Measurements from ENCODE around the gene MAP7D1.

Gene MAP7D1

DNA sequence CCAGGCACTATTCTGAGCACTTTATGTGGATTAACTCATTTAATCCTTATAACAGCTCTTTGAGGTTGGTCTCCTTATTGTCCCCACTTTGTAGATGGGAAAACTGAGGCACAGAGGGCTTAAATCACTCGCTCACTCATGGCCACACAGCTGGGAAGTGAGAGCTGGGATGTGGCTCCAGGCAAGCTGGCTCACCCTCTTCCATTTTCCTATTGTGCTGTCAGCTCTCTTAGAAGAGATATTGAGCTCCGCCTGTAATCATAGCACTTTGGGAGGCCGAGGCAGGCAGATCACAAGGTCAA, 27.1 kb upstream of the MAP7D1 start:
- TF ChIP-seq, protein P1, sequence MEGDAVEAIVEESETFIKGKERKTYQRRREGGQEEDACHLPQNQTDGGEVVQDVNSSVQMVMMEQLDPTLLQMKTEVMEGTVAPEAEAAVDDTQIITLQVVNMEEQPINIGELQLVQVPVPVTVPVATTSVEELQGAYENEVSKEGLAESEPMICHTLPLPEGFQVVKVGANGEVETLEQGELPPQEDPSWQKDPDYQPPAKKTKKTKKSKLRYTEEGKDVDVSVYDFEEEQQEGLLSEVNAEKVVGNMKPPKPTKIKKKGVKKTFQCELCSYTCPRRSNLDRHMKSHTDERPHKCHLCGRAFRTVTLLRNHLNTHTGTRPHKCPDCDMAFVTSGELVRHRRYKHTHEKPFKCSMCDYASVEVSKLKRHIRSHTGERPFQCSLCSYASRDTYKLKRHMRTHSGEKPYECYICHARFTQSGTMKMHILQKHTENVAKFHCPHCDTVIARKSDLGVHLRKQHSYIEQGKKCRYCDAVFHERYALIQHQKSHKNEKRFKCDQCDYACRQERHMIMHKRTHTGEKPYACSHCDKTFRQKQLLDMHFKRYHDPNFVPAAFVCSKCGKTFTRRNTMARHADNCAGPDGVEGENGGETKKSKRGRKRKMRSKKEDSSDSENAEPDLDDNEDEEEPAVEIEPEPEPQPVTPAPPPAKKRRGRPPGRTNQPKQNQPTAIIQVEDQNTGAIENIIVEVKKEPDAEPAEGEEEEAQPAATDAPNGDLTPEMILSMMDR (conservative IDR thresholded peaks at IDR 0.05): no peak
- H3K27ac ChIP-seq: no peak overlapping the region

DNA sequence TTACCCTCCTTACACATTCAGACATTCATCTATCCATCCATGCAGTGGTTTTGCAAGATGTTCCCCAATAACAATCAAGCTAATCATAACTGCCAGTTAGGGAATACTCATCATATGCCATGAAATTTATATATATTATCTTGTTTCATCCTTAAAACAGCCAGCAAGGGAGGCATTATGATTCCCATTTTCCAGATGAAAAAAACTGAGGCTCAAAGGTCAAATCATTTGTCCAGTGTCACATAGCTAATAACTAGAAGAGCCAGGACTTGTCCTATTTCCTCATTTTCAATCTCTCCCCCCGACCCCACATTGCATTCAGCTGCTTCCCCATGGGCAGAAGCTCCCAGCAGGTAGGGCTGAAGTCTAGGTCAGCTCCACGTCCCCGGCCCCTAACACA, 23.9 kb upstream of the MAP7D1 start:
- no peak overlapping the region for H3K27ac ChIP-seq

DNA sequence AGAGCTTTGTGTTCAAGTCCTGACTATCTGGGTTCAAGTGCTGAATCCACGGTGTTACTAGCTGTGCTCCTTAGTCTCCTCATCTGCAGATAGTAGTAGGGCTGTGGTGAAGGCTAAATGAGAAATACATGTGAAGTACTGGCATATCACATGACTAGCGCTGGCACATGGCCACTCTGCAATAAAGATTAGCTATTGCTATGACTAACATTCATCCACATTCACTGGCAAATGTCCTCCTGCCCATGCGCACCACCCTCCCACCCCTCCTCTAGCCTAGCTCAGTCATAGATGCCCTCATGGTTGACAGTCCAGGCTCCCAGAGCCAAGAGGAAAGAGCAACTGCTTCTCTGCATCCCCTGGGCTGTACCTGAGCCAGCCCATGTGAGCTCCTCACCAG, 22.5 kb upstream of the MAP7D1 start:
- TF ChIP-seq, protein P1 (conservative IDR thresholded peaks at IDR 0.05): no peak
- H3K27ac ChIP-seq: peak overlapping the region; percentile 8; the same call in 1 of the 2 replicates

More for the DNA sequence above, 23.9 kb upstream of the MAP7D1 start:
- TF ChIP-seq, protein P1 (conservative IDR thresholded peaks at IDR 0.05): no peak

DNA sequence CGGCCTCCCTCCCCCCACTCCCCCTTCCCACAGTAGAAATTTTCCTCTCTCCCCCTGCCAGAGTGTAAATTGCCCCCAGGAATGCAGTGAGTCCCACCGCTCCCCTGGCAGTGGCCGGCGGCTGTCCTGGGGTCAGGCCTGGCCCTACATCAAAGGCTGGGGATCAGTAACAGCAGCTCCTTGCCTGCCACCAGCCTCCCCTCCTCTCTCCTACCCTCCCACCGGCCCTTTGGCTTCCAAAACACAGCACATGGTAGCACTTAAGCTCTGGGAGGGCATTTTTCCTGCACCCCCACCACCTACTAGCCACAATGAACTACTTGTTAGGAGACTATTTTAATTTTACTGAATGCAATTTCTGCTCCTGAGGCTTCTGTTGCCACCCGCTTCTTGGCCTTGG, 21.9 kb upstream of the MAP7D1 start:
- peak overlapping the region; percentile 8; the same call in 1 of the 2 replicates for H3K27ac ChIP-seq
- TF ChIP-seq, protein P1 (conservative IDR thresholded peaks at IDR 0.05): no peak

DNA sequence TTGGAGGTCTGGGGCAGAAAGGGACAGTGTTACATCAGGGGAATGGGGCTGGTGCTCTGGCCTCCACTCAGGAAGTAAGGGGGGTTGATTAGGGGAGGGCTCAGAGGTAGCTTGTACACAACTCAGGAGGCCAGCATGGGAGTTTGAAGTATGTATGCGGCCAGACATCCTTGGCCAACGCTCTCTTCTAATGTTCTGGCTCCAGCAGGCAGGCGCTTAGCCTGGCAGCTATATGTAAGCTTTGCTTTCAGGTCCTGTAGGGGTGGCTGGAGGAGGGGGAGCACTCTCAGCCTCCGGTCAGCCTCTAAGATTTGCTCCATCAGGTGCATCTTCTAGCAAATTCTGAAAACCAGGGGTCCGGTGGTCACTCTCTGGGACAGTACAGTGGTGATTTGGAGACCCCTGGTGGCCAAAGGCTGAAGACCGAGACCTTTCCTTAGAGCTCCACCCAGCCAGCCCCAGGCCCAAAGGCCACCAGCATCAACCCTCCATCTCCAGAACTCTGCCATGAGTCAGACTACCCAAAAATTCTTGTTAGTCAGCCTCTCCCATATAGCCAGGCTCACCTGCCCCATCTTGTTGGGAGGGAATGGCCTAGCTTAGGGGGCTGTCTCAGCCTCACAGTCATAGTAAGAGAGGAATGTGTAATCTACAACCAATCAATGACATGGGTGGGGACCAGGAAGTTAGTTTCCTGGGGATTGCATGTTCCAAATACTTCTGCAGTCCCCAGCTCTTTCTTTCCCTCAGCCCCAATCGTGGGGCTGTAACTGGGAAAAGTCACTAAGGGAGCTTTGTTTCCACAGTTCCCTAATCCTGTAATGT, 21.2 kb upstream of the MAP7D1 start:
- TF ChIP-seq, protein P1 (conservative IDR thresholded peaks at IDR 0.05): peak; percentile 62
- H3K27ac ChIP-seq: no peak overlapping the region

DNA sequence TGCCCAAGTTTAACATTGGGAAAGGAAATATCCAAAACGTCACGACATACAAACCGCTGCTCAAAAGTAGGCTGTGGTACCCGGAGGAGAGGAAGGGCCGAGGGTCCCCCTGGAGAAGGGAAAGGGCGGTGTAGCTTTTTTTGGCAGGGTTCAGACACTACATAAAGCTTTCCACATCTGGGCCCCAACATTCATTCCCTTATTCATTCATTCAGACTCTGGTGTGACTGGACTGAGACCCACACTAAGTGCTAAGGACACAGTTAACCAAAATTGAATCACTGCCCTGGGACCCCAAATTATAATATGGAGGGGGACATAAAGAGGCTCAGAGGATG, 20.7 kb upstream of the MAP7D1 start:
- TF ChIP-seq, protein P1 (conservative IDR thresholded peaks at IDR 0.05): no peak
- H3K27ac ChIP-seq: no peak overlapping the region

DNA sequence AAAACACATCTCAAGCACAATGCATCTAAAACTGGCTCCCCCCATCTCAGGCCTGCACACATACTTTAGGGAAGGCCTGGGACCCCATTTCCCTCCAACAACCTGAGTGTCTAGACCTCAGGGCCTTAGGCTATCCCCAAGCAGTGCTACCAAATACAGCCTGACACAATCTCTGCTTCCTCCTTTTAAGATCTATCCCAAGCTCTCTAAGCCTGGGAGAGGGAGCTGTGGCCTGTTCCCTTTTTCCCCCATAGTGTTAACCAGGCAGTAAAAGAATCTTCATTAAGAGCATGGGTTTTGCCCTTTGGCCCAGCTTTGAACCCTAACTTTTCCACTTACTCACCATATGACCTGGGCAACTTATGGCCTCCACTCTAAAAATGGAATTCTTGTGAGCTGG, 20.2 kb upstream of the MAP7D1 start:
- H3K27ac ChIP-seq: no peak overlapping the region
- TF ChIP-seq, protein P1 (conservative IDR thresholded peaks at IDR 0.05): no peak
